ENCODE results near the gene PARP6. TPM values are rescaled to one million over a fixed set of nuclear protein-coding genes. Genes with fewer than 3 reads are reported as not detected.

Gene PARP6
- total and polyA plus RNA-seq, 2 donors (not counting 1 experiment from before 2014, with no cell fraction given): 118 to 134 TPM

- ATAC-seq (ENCODE audit: low read depth) (no peak), DNase-seq (no peak)
- Histone ChIP-seq H3K27ac (ENCODE audit: low read length in 2 of 2) (no peak overlapping the region), H4K20me1 (ENCODE audit: control insufficient read depth, insufficient read depth, low read length, poor library complexity, severe bottlenecking) (no peaks in the 10 kb centered on the region), H3K4me2 (replicated peaks; ENCODE audit: low read depth, low read length, poor library complexity, severe bottlenecking) (no peak overlapping the region), H3K9me3 (ENCODE audit: control extremely low read depth in 1 of 3, control insufficient read depth in 2 of 3, insufficient read depth in 1 of 3, low read length in 2 of 3) (peaks cover 0 to 2% (median 0%) of the 10 kb centered on the region in 3 donors), H3K36me3 (replicated peaks in 1 of 2; ENCODE audit: control extremely low read depth in 1 of 2, control insufficient read depth in 1 of 2, extremely low read depth in 1 of 2, insufficient read depth in 2 of 2, low read length in 1 of 2) (no peaks in the 10 kb centered on the region), H3K27me3 (replicated peaks in 1 of 4; ENCODE audit: control extremely low read depth in 1 of 4, control insufficient read depth in 3 of 4, insufficient read depth in 4 of 4, low read length in 3 of 4) (no peaks in the 10 kb centered on the region), H3K9ac (ENCODE audit: low read length) (no peak overlapping the region), H3K79me2 (ENCODE audit: control insufficient read depth, insufficient read depth, low read length) (no peaks in the 10 kb centered on the region), H3K4me3 (ENCODE audit: control extremely low read depth in 1 of 5, extremely low read depth in 1 of 5, insufficient read depth in 1 of 5, low read depth in 2 of 5, low read length in 4 of 5) (no peak overlapping the region), H2AFZ (ENCODE audit: insufficient read depth, low read depth, low read length, poor library complexity, severe bottlenecking) (no peak overlapping the region), H3K4me1 (ENCODE audit: control insufficient read depth in 2 of 2, insufficient read depth in 2 of 2, low read length in 2 of 2) (peaks cover 4 to 12% of the 10 kb centered on the region in 2 donors)
- Mint-ChIP-seq H3K27ac (no peak overlapping the region), H3K9me3 (ENCODE audit: insufficient read depth) (no peaks in the 10 kb centered on the region), H3K27me3 (no peaks in the 10 kb centered on the region), H3K4me3 (no peak overlapping the region), H3K4me1 (peaks cover 23% of the 10 kb centered on the region)
- POLR2A ChIA-PET: no interaction called here
- intact Hi-C loops (cut with micrococcal nuclease): loop anchor here (10.0 kb wide), 1 partner anchor 769 kb away; no protein-coding TSS in a partner anchor
- WGBS (ENCODE audit: insufficient coverage): 60% methylated on average over 1 of the region's 6 CpGs
- CTCF ChIA-PET: no interaction called here
- TF ChIP-seq EZH2 (IDR thresholded peaks at IDR 0.05; ENCODE audit: borderline replicate concordance, insufficient read depth, low read depth, low read length, poor library complexity, severe bottlenecking): no peak
- TF ChIP-seq CTCF (IDR thresholded peaks at IDR 0.05): no peak
These were observed 43.5 kb upstream of the PARP6 start for GRCh38 chr15:72315706-72316370.

- H3K4me1 Mint-ChIP-seq: peaks cover 7% of the 10 kb centered on the region
- H3K9me3 ChIP-seq (ENCODE audit: control extremely low read depth in 1 of 3, control insufficient read depth in 2 of 3, insufficient read depth in 1 of 3, low read length in 2 of 3): no peaks in the 10 kb centered on the region
- no peak for TF ChIP-seq EZH2 (IDR thresholded peaks at IDR 0.05; ENCODE audit: borderline replicate concordance, insufficient read depth, low read depth, low read length, poor library complexity, severe bottlenecking)
- no peak for TF ChIP-seq CTCF (IDR thresholded peaks at IDR 0.05)
- no peaks in the 10 kb centered on the region for H3K27me3 ChIP-seq (replicated peaks in 1 of 4; ENCODE audit: control extremely low read depth in 1 of 4, control insufficient read depth in 3 of 4, insufficient read depth in 4 of 4, low read length in 3 of 4)
- no peaks in the 10 kb centered on the region for H3K27me3 Mint-ChIP-seq
- CTCF ChIA-PET: interaction anchor here (0.6 to 3.0 kb wide), 11 partner anchors 12 to 370 kb away, joined by 3 to 31 read pairs (median 4); no protein-coding TSS in a partner anchor
- DNase-seq: no peak
- WGBS (ENCODE audit: insufficient coverage): 100% methylated on average over 2 of the region's 2 CpGs
- no peaks in the 10 kb centered on the region for H4K20me1 ChIP-seq (ENCODE audit: control insufficient read depth, insufficient read depth, low read length, poor library complexity, severe bottlenecking)
- H3K27ac ChIP-seq (ENCODE audit: low read length in 2 of 2): no peak overlapping the region
- H3K4me3 ChIP-seq (ENCODE audit: control extremely low read depth in 1 of 5, extremely low read depth in 1 of 5, insufficient read depth in 1 of 5, low read depth in 2 of 5, low read length in 4 of 5): no peak overlapping the region
- no peaks in the 10 kb centered on the region for H3K4me1 ChIP-seq (ENCODE audit: control insufficient read depth in 2 of 2, insufficient read depth in 2 of 2, low read length in 2 of 2)
- no peaks in the 10 kb centered on the region for H3K9me3 Mint-ChIP-seq (ENCODE audit: insufficient read depth)
- H3K79me2 ChIP-seq (ENCODE audit: control insufficient read depth, insufficient read depth, low read length): no peaks in the 10 kb centered on the region
- POLR2A ChIA-PET: no interaction called here
- no peak overlapping the region for H3K9ac ChIP-seq (ENCODE audit: low read length)
- H3K4me3 Mint-ChIP-seq: no peak overlapping the region
- ATAC-seq (ENCODE audit: low read depth): no peak
- no peaks in the 10 kb centered on the region for H3K36me3 ChIP-seq (replicated peaks in 1 of 2; ENCODE audit: control extremely low read depth in 1 of 2, control insufficient read depth in 1 of 2, extremely low read depth in 1 of 2, insufficient read depth in 2 of 2, low read length in 1 of 2)
- no peak overlapping the region for H3K4me2 ChIP-seq (replicated peaks; ENCODE audit: low read depth, low read length, poor library complexity, severe bottlenecking)
- intact Hi-C loops (cut with micrococcal nuclease): loop anchor here (10.0 kb wide), 1 partner anchor 771 kb away; no protein-coding TSS in a partner anchor
- no peak overlapping the region for H2AFZ ChIP-seq (ENCODE audit: insufficient read depth, low read depth, low read length, poor library complexity, severe bottlenecking)
- no peak overlapping the region for H3K27ac Mint-ChIP-seq
These were observed 41.5 kb upstream of the PARP6 start for GRCh38 chr15:72313881-72314280.

Data from B cell (primary cell).